PC-9 (cell line): ENCODE results near the gene NPFFR1.

Experiments
- EZH2 ChIP-seq: fragments of 200-600 bp; sonication (generic); IDR thresholded peaks from 2 replicates; pipeline ENCODE4 v1.8.0; 2017; ENCODE audit warnings: antibody characterized with exemption, low read depth
- TF ChIP-seq, protein P1 (sequence below): fragments of 200-600 bp; sonication (generic); conservative IDR thresholded peaks from 2 replicates; pipeline ENCODE4 v1.6.1; 2017; ENCODE audit warnings: mixed run types, antibody characterized with exemption, mild to moderate bottlenecking, moderate library complexity

DNA sequence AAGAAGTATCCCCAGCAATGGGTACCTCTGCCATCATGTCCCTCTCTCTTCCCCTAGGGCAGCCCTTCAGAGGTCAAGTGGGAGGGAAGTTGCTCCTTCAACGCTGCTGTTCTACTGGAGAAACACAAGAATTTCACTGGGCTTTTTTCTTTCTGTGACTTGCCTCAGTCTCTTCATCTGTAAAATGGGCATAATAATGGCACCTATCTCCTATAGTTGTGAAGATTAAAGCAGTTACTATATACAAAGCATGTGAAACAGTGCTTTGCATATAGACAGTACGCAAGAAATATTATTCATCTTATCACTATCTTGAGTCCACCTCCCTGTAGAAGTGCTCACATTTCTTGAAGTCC lies 1.6 kb upstream of the NPFFR1 start:
- no peak for TF ChIP-seq EZH2
- TF ChIP-seq, protein P1, sequence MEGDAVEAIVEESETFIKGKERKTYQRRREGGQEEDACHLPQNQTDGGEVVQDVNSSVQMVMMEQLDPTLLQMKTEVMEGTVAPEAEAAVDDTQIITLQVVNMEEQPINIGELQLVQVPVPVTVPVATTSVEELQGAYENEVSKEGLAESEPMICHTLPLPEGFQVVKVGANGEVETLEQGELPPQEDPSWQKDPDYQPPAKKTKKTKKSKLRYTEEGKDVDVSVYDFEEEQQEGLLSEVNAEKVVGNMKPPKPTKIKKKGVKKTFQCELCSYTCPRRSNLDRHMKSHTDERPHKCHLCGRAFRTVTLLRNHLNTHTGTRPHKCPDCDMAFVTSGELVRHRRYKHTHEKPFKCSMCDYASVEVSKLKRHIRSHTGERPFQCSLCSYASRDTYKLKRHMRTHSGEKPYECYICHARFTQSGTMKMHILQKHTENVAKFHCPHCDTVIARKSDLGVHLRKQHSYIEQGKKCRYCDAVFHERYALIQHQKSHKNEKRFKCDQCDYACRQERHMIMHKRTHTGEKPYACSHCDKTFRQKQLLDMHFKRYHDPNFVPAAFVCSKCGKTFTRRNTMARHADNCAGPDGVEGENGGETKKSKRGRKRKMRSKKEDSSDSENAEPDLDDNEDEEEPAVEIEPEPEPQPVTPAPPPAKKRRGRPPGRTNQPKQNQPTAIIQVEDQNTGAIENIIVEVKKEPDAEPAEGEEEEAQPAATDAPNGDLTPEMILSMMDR = no peak
